ENCODE measurements around the gene CDHR3.

DNA sequence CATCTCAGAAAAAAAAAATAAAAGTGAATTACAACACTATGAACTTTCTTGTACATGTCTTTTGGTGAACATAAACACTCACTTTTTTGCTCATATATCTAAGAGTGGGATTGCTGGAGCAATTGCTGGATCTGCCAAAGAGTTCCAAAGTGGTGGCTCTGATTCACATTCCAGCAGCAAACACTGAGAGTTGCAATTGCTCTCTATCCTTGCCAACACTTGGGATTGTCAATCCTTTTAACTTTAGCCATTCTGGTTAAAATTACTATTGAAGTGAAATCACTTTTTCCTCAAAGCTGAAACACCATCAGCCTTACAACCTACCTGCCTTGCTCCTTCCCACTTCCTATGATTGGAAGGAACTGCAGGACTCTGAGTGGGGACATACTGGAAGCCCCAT lies 70.7 kb downstream of the CDHR3 start:
- TF ChIP-seq POLR2AphosphoS5 (IDR thresholded peaks at IDR 0.05; ENCODE audit: low read length) (no peak), IKZF2 (IDR thresholded peaks at IDR 0.05) (no peak), ESRRA (IDR thresholded peaks at IDR 0.05; ENCODE audit: low read length) (no peak), RAD21 (IDR thresholded peaks at IDR 0.05; ENCODE audit: insufficient read depth, low read depth, low read length) (no peak), TBL1XR1 (IDR thresholded peaks at IDR 0.05; ENCODE audit: low read depth, low read length) (no peak), NFIC (IDR thresholded peaks at IDR 0.05; ENCODE audit: low read depth, low read length) (no peak), YY1 (IDR thresholded peaks at IDR 0.05; ENCODE audit: low read depth, low read length) (no peak)
- TF ChIP-seq, protein P1, sequence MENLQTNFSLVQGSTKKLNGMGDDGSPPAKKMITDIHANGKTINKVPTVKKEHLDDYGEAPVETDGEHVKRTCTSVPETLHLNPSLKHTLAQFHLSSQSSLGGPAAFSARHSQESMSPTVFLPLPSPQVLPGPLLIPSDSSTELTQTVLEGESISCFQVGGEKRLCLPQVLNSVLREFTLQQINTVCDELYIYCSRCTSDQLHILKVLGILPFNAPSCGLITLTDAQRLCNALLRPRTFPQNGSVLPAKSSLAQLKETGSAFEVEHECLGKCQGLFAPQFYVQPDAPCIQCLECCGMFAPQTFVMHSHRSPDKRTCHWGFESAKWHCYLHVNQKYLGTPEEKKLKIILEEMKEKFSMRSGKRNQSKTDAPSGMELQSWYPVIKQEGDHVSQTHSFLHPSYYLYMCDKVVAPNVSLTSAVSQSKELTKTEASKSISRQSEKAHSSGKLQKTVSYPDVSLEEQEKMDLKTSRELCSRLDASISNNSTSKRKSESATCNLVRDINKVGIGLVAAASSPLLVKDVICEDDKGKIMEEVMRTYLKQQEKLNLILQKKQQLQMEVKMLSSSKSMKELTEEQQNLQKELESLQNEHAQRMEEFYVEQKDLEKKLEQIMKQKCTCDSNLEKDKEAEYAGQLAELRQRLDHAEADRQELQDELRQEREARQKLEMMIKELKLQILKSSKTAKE (IDR thresholded peaks at IDR 0.05; ENCODE audit: low read depth, poor library complexity, severe bottlenecking), result no peak
- TF ChIP-seq, protein P2, sequence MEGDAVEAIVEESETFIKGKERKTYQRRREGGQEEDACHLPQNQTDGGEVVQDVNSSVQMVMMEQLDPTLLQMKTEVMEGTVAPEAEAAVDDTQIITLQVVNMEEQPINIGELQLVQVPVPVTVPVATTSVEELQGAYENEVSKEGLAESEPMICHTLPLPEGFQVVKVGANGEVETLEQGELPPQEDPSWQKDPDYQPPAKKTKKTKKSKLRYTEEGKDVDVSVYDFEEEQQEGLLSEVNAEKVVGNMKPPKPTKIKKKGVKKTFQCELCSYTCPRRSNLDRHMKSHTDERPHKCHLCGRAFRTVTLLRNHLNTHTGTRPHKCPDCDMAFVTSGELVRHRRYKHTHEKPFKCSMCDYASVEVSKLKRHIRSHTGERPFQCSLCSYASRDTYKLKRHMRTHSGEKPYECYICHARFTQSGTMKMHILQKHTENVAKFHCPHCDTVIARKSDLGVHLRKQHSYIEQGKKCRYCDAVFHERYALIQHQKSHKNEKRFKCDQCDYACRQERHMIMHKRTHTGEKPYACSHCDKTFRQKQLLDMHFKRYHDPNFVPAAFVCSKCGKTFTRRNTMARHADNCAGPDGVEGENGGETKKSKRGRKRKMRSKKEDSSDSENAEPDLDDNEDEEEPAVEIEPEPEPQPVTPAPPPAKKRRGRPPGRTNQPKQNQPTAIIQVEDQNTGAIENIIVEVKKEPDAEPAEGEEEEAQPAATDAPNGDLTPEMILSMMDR (IDR thresholded peaks at IDR 0.05 in 2 of 3, conservative IDR thresholded peaks at IDR 0.05 in 1 of 3; ENCODE audit: control insufficient read depth in 2 of 3, extremely low read depth in 1 of 3, insufficient read depth in 1 of 3, low read depth in 3 of 3, low read length in 3 of 3), result no peak

Data from GM12878 (cell line).